ES-I3 (cell line): ENCODE results near the gene FYCO1.
"Not testable (repeated sequence)": the region's sequence is repeated elsewhere in the genome, so short reads cannot be mapped to it uniquely, and the experiment has no call there.

Source experiments
- H3K36me3 ChIP-seq: 2 replicates; pipeline ENCODE4 v1.6.1; 2013; ENCODE audit warnings: mild to moderate bottlenecking, low read length, control low read depth, moderate library complexity; ENCODE audit not compliant: insufficient read depth
- H3K4me1 ChIP-seq: 2 replicates; pipeline ENCODE4 v1.6.1; 2013; ENCODE audit warnings: mild to moderate bottlenecking, control low read depth, low read length; ENCODE audit not compliant: insufficient read depth
- H3K9ac ChIP-seq: 2 replicates; pipeline ENCODE4 v1.6.1; 2013; ENCODE audit warnings: low read depth, mild to moderate bottlenecking, low read length, moderate library complexity
- H3K9me3 ChIP-seq: 2 replicates; pipeline ENCODE4 v1.6.1; 2013; ENCODE audit warnings: mild to moderate bottlenecking, low read length, moderate library complexity; ENCODE audit not compliant: control insufficient read depth, insufficient read depth

The FYCO1 gene

GRCh38 chr3:45995236-45996192, at the start of gene FYCO1:
Gene FYCO1, minus strand, starts transcription at chr3:45995824. Its CDS starts 10,914 bp downstream, at chr3:45984910.
- peaks cover 13% of the 10 kb centered on the region for H3K4me1 ChIP-seq
- no peaks in the 10 kb centered on the region for H3K9me3 ChIP-seq
- no peaks in the 10 kb centered on the region for H3K36me3 ChIP-seq
- peak within 1 kb of the TSS; percentile 78 for H3K9ac ChIP-seq

GRCh38 chr3:46038916-46039315, 43.3 kb upstream of the FYCO1 start:
- Histone ChIP-seq H3K9me3 (no peaks in the 10 kb centered on the region), H3K36me3 (no peaks in the 10 kb centered on the region), H3K4me1 (no peaks in the 10 kb centered on the region), H3K9ac (no peak overlapping the region)

GRCh38 chr3:46038071-46038470, 42.4 kb upstream of the FYCO1 start:
- not testable (repeated sequence) for H3K4me1 ChIP-seq, H3K9ac ChIP-seq, H3K36me3 ChIP-seq, H3K9me3 ChIP-seq

DNA sequence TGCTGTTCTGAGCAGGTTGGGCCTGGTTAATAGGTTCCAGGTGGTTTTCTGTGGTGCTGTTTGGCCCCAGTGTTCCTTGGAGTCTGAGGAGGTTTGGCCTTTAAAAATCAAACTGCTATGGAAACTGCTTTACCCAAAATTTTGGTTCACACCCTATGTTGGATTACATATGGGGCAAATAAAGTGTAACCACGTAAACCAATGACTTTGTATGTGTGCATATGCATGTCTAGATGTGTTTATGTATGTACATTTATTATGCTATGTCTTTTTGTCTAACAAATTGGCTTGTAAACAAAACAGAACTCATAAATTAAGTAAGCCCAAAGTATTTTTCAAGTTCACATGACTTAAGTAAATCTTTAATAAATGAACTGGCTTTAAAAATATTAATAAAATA, 40.6 kb upstream of the FYCO1 start:
- H3K36me3 ChIP-seq: no peaks in the 10 kb centered on the region
- no peaks in the 10 kb centered on the region for H3K4me1 ChIP-seq
- H3K9me3 ChIP-seq: no peaks in the 10 kb centered on the region
- no peak overlapping the region for H3K9ac ChIP-seq

DNA sequence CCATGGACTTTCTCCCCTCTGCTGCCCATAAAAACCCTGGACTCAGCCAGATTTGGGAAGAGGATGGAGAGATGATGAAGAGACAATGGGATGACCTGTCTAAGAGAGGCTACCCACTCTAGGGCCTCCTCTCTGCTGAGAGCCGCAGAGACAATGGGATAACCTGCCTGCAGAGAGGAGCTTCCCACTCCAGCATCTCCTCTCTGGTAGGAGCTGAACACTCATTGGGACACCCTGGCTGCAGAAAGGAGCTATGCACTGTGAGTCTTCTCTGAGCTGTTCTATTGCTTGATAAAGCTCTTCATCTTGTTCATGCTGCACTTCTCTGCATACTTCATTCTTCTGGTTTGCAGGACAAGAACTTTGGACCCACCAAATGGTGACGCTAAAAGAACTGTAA, 36.1 kb upstream of the FYCO1 start:
- H3K36me3 ChIP-seq: no peaks in the 10 kb centered on the region
- no peaks in the 10 kb centered on the region for H3K4me1 ChIP-seq
- peaks cover 7% of the 10 kb centered on the region; the same call in 1 of the 2 replicates for H3K9me3 ChIP-seq
- no peak overlapping the region for H3K9ac ChIP-seq

DNA sequence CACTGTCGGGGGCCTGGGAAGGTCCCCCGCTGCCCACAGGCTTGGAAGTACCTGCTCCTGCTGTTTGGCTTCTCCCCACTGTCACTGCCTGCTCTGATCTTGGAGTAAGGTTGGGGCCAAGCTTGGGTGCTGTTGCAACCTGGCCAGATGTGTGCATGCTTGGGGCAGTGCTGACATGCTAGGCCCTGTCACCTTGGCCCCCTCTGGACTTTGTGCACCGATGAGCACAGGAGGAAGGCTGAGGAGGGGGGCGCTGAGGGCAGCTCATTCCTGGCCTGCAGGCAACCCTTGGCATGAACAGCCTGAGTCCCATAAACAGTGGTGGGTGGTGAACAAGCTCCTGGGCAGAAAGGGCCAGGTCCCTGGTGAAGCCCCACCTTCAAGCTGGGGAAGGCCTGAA, 35.6 kb upstream of the FYCO1 start:
- Histone ChIP-seq H3K9me3 (peaks cover 7% of the 10 kb centered on the region; the same call in 1 of the 2 replicates), H3K36me3 (no peaks in the 10 kb centered on the region), H3K4me1 (no peaks in the 10 kb centered on the region), H3K9ac (no peak overlapping the region)

- H3K4me1 ChIP-seq: no peaks in the 10 kb centered on the region
- no peak overlapping the region for H3K9ac ChIP-seq
- H3K36me3 ChIP-seq: no peaks in the 10 kb centered on the region
- H3K9me3 ChIP-seq: peaks cover 7% of the 10 kb centered on the region; the same call in 1 of the 2 replicates
Observed at GRCh38 chr3:46030626-46031025, 35.0 kb upstream of the FYCO1 start.

- Histone ChIP-seq H3K36me3 (no peaks in the 10 kb centered on the region), H3K9ac (no peak overlapping the region), H3K9me3 (peaks cover 7% of the 10 kb centered on the region; the same call in 1 of the 2 replicates), H3K4me1 (no peaks in the 10 kb centered on the region)
Observed at GRCh38 chr3:46029953-46030543, 34.4 kb upstream of the FYCO1 start.

DNA sequence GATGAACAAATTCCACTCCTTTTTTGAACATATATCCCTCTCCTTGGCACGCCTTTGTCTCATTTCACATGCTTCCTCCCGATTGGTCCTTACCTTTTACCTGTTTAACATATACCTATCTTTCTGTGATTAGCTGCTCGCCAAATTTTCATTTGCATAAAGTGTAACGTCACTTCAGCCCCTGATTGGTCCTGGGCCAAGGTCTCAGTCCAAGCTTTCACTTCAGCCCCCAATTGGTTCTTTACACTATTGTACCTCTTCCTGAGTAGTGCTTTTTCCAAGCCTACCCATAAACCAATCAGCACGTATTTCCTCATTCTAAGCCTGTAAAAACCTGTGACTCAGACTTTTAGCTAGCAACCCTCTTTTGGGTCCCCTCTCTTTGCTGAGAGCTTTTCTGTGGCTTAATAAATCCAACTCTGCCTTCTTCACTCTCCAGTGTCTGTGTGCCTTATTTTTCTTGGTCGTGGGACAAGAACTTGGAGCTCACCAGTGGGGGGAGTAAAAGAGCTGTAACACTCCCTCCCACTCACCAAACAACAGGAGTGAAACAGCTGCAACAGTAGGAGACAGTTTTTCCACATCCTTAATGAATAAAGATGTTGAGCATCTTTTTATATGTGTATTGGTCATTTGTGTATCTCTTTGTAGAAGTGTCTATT, 32.2 kb upstream of the FYCO1 start:
- Histone ChIP-seq H3K9ac (no peak overlapping the region), H3K4me1 (no peaks in the 10 kb centered on the region), H3K36me3 (no peaks in the 10 kb centered on the region), H3K9me3 (peaks cover 11% of the 10 kb centered on the region)

- H3K4me1 ChIP-seq: no peaks in the 10 kb centered on the region
- no peak within 1 kb of the TSS for H3K9ac ChIP-seq
- H3K9me3 ChIP-seq: peaks cover 11% of the 10 kb centered on the region
- H3K36me3 ChIP-seq: no peaks in the 10 kb centered on the region
Observed at GRCh38 chr3:46027021-46027705, 31.5 kb upstream of the FYCO1 start, which contains the start of gene XCR1. Gene XCR1, minus strand, starts transcription at chr3:46027483. Its CDS starts 5,536 bp downstream, at chr3:46021947.

GRCh38 chr3:46025139-46025538, 29.5 kb upstream of the FYCO1 start:
- Histone ChIP-seq H3K9me3 (peaks cover 11% of the 10 kb centered on the region), H3K4me1 (no peaks in the 10 kb centered on the region), H3K36me3 (no peaks in the 10 kb centered on the region), H3K9ac (no peak overlapping the region)

DNA sequence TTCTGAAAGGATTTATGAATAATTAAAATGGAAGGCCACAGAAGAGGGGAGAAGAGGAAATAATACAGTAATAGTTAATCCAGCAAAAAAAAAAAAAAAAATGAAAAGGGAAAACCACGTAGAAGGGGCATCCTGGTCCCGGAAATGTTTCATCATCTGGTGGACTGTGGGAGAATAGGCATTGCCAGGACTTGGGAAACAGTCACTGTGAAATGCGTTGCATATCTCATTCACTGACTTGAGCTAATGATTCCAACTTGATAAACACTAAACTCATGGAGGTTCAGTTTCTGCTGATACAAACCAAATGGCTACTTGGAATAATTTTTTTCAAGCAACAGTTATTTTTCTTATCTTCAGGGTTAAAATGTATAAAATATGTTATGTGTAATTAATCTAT, 28.5 kb upstream of the FYCO1 start:
- peaks cover 11% of the 10 kb centered on the region for H3K9me3 ChIP-seq
- no peaks in the 10 kb centered on the region for H3K36me3 ChIP-seq
- no peaks in the 10 kb centered on the region for H3K4me1 ChIP-seq
- no peak overlapping the region for H3K9ac ChIP-seq

- H3K9ac ChIP-seq: no peak overlapping the region
Observed at GRCh38 chr3:46022909-46023785, 27.5 kb upstream of the FYCO1 start.

More at GRCh38 chr3:46022909-46023785, 27.5 kb upstream of the FYCO1 start:
- Histone ChIP-seq H3K36me3 (no peaks in the 10 kb centered on the region), H3K9me3 (peaks cover 9% of the 10 kb centered on the region), H3K4me1 (no peaks in the 10 kb centered on the region)
